Liver (tissue), 9 donors: ENCODE measurements around the gene ASIC1. TPM values are rescaled to one million over a fixed set of nuclear protein-coding genes. Genes with fewer than 3 reads are reported as not detected.

Source experiments
- DNase-seq: peaks from one replicate; pipeline ENCODE4 v3.0.0-alpha.2; 2017; ENCODE audit warnings: low spot score
- H3K27ac ChIP-seq, 2 donors: one replicate each; pipeline ENCODE4 v1.7.0; 2013; ENCODE audit warnings: inconsistent platforms in 2 of 2, low read length in 2 of 2, control low read depth in 1 of 2, low read depth in 1 of 2, mild to moderate bottlenecking in 1 of 2
- H3K27me3 ChIP-seq, 4 donors: one replicate each; pipeline versions ENCODE4 v1.6.1 to v1.7.0; 2013; ENCODE audit warnings: low read length in 3 of 4, inconsistent platforms in 1 of 4, mild to moderate bottlenecking in 1 of 4, moderate library complexity in 1 of 4; ENCODE audit not compliant: control insufficient read depth in 4 of 4, insufficient read depth in 4 of 4
- H3K36me3 ChIP-seq, 4 donors: one replicate each; pipeline versions ENCODE4 v1.6.1 to v1.7.0; 2013; ENCODE audit warnings: low read length in 3 of 4, mild to moderate bottlenecking in 3 of 4, low read depth in 1 of 4, moderate library complexity in 1 of 4; ENCODE audit not compliant: control insufficient read depth in 4 of 4, insufficient read depth in 3 of 4
- H3K4me1 ChIP-seq, 4 donors: one replicate each; pipeline versions ENCODE4 v1.6.1 to v1.7.0; 2013; ENCODE audit warnings: low read length in 3 of 4, mild to moderate bottlenecking in 3 of 4, moderate library complexity in 1 of 4; ENCODE audit not compliant: control insufficient read depth in 4 of 4, insufficient read depth in 4 of 4
- H3K4me3 ChIP-seq, 3 donors: one replicate each; pipeline versions ENCODE4 v1.6.1 to v1.7.0; 2013; ENCODE audit warnings: low read length in 3 of 3, control low read depth in 1 of 3, low read depth in 1 of 3, mild to moderate bottlenecking in 1 of 3
- H3K9ac ChIP-seq, 2 donors: one replicate each; pipeline ENCODE4 v1.7.0; 2013; ENCODE audit warnings: low read length in 2 of 2, mild to moderate bottlenecking in 2 of 2, moderate library complexity in 2 of 2, control low read depth in 1 of 2, low read depth in 1 of 2
- H3K9me3 ChIP-seq, 4 donors: one replicate each; pipeline versions ENCODE4 v1.6.1 to v1.7.0; 2013; ENCODE audit warnings: low read length in 3 of 4; ENCODE audit not compliant: control insufficient read depth in 4 of 4
- ATF3 ChIP-seq: IDR thresholded peaks from 2 replicates; pipeline ENCODE4 v1.6.1; 2016; ENCODE audit warnings: antibody characterized with exemption
- CTCF ChIP-seq: fragments of 150-350 bp; IDR thresholded peaks from 2 replicates; pipeline ENCODE4 v1.5.1; 2017; ENCODE audit warnings: improper control_type of control experiment, low read depth, low read length; ENCODE audit not compliant: missing input control
- EGR1 ChIP-seq, 2 donors: IDR thresholded peaks; 2 replicates each; pipeline ENCODE4 v1.6.1; 2016 to 2018; ENCODE audit warnings: antibody characterized with exemption in 2 of 2, low read depth in 2 of 2
- FOXA1 ChIP-seq: IDR thresholded peaks from 2 replicates; pipeline ENCODE4 v1.6.1; 2016; ENCODE audit warnings: antibody characterized with exemption
- FOXA2 ChIP-seq: IDR thresholded peaks from 2 replicates; pipeline ENCODE4 v1.6.1; 2016; ENCODE audit warnings: antibody characterized with exemption
- GABPA ChIP-seq, 2 donors: IDR thresholded peaks in 1 of 2; conservative IDR thresholded peaks in 1 of 2; 2 replicates each; pipeline ENCODE4 v1.6.1; 2016; ENCODE audit warnings: antibody characterized with exemption in 2 of 2, mild to moderate bottlenecking in 1 of 2, moderate library complexity in 1 of 2
- HNF4A ChIP-seq, 2 donors: conservative IDR thresholded peaks; 2 replicates each; pipeline ENCODE4 v1.6.1; 2016; ENCODE audit warnings: antibody characterized with exemption in 2 of 2, mild to moderate bottlenecking in 2 of 2
- HNF4G ChIP-seq: IDR thresholded peaks from 2 replicates; pipeline ENCODE4 v1.6.1; 2016; ENCODE audit warnings: antibody characterized with exemption
- JUND ChIP-seq, 2 donors: IDR thresholded peaks; 2 replicates each; pipeline ENCODE4 v1.6.1; 2016; ENCODE audit warnings: antibody characterized with exemption in 2 of 2
- MAX ChIP-seq: IDR thresholded peaks from 2 replicates; pipeline ENCODE4 v1.6.1; 2016; ENCODE audit warnings: antibody characterized with exemption
- NR2F2 ChIP-seq: IDR thresholded peaks from 2 replicates; pipeline ENCODE4 v1.6.1; 2016; ENCODE audit warnings: antibody characterized with exemption
- RAD21 ChIP-seq, 2 donors: IDR thresholded peaks; 2 replicates each; pipeline ENCODE4 v1.6.1; 2016; ENCODE audit warnings: antibody characterized with exemption in 2 of 2, mild to moderate bottlenecking in 2 of 2
- REST ChIP-seq: IDR thresholded peaks from 2 replicates; pipeline ENCODE4 v1.6.1; 2016; ENCODE audit warnings: antibody characterized with exemption, mild to moderate bottlenecking
- RXRA ChIP-seq, 2 donors: IDR thresholded peaks; 2 replicates each; pipeline ENCODE4 v1.6.1; 2017 to 2018; ENCODE audit warnings: antibody characterized with exemption in 2 of 2, mild to moderate bottlenecking in 1 of 2
- SP1 ChIP-seq: IDR thresholded peaks from 2 replicates; pipeline ENCODE4 v1.6.1; 2018; ENCODE audit warnings: antibody characterized with exemption, mild to moderate bottlenecking
- TAF1 ChIP-seq: conservative IDR thresholded peaks from 2 replicates; pipeline ENCODE4 v1.6.1; 2016; ENCODE audit warnings: antibody characterized with exemption, mild to moderate bottlenecking
- YY1 ChIP-seq: IDR thresholded peaks from 2 replicates; pipeline ENCODE4 v1.6.1; 2016; ENCODE audit warnings: antibody characterized with exemption, mild to moderate bottlenecking
- ZBTB33 ChIP-seq: IDR thresholded peaks from 2 replicates; pipeline ENCODE4 v1.6.1; 2016; ENCODE audit warnings: antibody characterized with exemption
- WGBS: extraction: QIAGEN DNeasy Blood & Tissue Kit; methylation state at CpG from one replicate; pipeline ENCODE4 v1.1.7; 2013; 5-methylcytosine and 5-hydroxymethylcytosine counted together
- polyA plus RNA-seq, 2 donors: library from polyadenylated mRNA; stranded (reverse) in 1 of 2; unstranded in 1 of 2; fragments of 200-250 nt in 1 of 2; fragments of >200 nt in 1 of 2; fragmentation: Nextera tagmentation in 1 of 2; extraction: Ambion mirVana in 1 of 2; gene quantifications; one replicate each; pipeline versions ENCODE4 v1.2.1 to v1.2.3, GENCODE V29; 2013 to 2015
- total RNA-seq, 2 donors: library from RNA; depleted of rRNA; stranded (reverse); fragments of >200 nt; gene quantifications; one replicate each; pipeline ENCODE4 v1.2.3, GENCODE V29; 2014
- donor health status: healthy.
- donor health status: healthy.
- donor health status: healthy.
- donor health status: healthy.
- donor health status: healthy.

Gene ASIC1
- total and polyA plus RNA-seq, 4 donors: 0.05 to 0.08 (median 0.06) TPM; not detected in 1

- 94% methylated on average over 3 of the region's 3 CpGs for WGBS
- Histone ChIP-seq H3K27ac (no peak overlapping the region), H3K27me3 (no peaks in the 10 kb centered on the region), H3K4me3 (no peak overlapping the region), H3K4me1 (peaks cover 8 to 45% (median 29%) of the 10 kb centered on the region in 4 donors), H3K9me3 (no peaks in the 10 kb centered on the region), H3K36me3 (peaks cover 18 to 36% (median 33%) of the 10 kb centered on the region in 4 donors), H3K9ac (no peak overlapping the region)
- no peak for DNase-seq
- TF ChIP-seq ATF3: no peak
- TF ChIP-seq NR2F2: no peak
Measured at GRCh38 chr12:50100561-50100960, 43.2 kb downstream of the ASIC1 start.

- Histone ChIP-seq H3K4me1 (peaks cover 8 to 56% (median 36%) of the 10 kb centered on the region in 4 donors), H3K4me3 (no peak overlapping the region), H3K27me3 (no peaks in the 10 kb centered on the region), H3K9ac (no peak overlapping the region), H3K9me3 (no peaks in the 10 kb centered on the region), H3K36me3 (peaks cover 7 to 25% (median 22%) of the 10 kb centered on the region in 4 donors), H3K27ac (peak overlapping the region; percentile 84 to 94)
- TF ChIP-seq RXRA (IDR thresholded peaks at IDR 0.05) (peak; percentile 35 to 48), MAX (peak; percentile 31), EGR1 (IDR thresholded peaks at IDR 0.05; ENCODE audit: low read depth in 2 of 2) (peak in 1 of 2 donors; percentile 39), YY1 (peak; percentile 27), CTCF (peak; percentile 73), TAF1 (no peak), FOXA2 (no peak), FOXA1 (no peak), GABPA (IDR thresholded peaks at IDR 0.05 in 1 of 2, conservative IDR thresholded peaks at IDR 0.05 in 1 of 2) (no peak), NR2F2 (no peak), SP1 (peak; percentile 84), RAD21 (IDR thresholded peaks at IDR 0.05) (peak; percentile 70 to 71), JUND (IDR thresholded peaks at IDR 0.05) (peak; percentile 32 to 39), HNF4G (peak; percentile 72), HNF4A (conservative IDR thresholded peaks at IDR 0.05) (peak; percentile 95), ZBTB33 (peak; percentile 39), REST (peak; percentile 56), ATF3 (peak; percentile 60)
- WGBS: 39% methylated on average over 3 of the region's 3 CpGs
- no peak for DNase-seq
Measured at GRCh38 chr12:50101663-50102062, 44.3 kb downstream of the ASIC1 start.
